HG03521 (cell line): ENCODE data around the gene TNFSF13.
"Not testable (repeated sequence)": the region's sequence is repeated elsewhere in the genome, so short reads cannot be mapped to it uniquely, and the experiment has no call there.

ENCODE experiments used
- ATAC-seq: cut with Tn5 transposase; IDR thresholded peaks from one replicate; pipeline ENCODE4 v1.9.1; 2021; ENCODE audit warnings: mild to moderate bottlenecking, moderate library complexity; ENCODE audit not compliant: unreplicated experiment

Gene TNFSF13

GRCh38 chr17:7589204-7589868 lies 30.8 kb downstream of the TNFSF13 start:
- no peak for ATAC-seq

GRCh38 chr17:7589891-7590691 lies 31.5 kb downstream of the TNFSF13 start, which contains the start of gene SOX15:
Gene SOX15 (minus strand): TSS chr17:7590094. CDS start chr17:7589676, 418 bp downstream.
- no peak for ATAC-seq

GRCh38 chr17:7590743-7591142 lies 32.2 kb downstream of the TNFSF13 start:
- ATAC-seq = no peak

GRCh38 chr17:7591596-7591995 lies 33.0 kb downstream of the TNFSF13 start:
- ATAC-seq = no peak

- no peak for ATAC-seq
Observed at GRCh38 chr17:7592422-7593021, 34.0 kb downstream of the TNFSF13 start.

GRCh38 chr17:7593296-7593695 lies 34.7 kb downstream of the TNFSF13 start:
- ATAC-seq = no peak

- not testable (repeated sequence) for ATAC-seq
Observed at GRCh38 chr17:7597561-7597960, 39.0 kb downstream of the TNFSF13 start.

GRCh38 chr17:7606280-7606679 lies 47.7 kb downstream of the TNFSF13 start:
- no peak for ATAC-seq

- ATAC-seq = no peak
Observed at GRCh38 chr17:7610641-7611040, 52.1 kb downstream of the TNFSF13 start.
